Germinal center (tissue), 1 donor: Measurements from ENCODE around the gene CACHD1.
"Not testable (repeated sequence)": the region's sequence is repeated elsewhere in the genome, so short reads cannot be mapped to it uniquely, and the experiment has no call there.

Experiments
- DNase-seq: peaks from one replicate; pipeline ENCODE4 v3.0.0; 2012; ENCODE audit warnings: mixed read lengths, low spot score

The CACHD1 gene

DNA sequence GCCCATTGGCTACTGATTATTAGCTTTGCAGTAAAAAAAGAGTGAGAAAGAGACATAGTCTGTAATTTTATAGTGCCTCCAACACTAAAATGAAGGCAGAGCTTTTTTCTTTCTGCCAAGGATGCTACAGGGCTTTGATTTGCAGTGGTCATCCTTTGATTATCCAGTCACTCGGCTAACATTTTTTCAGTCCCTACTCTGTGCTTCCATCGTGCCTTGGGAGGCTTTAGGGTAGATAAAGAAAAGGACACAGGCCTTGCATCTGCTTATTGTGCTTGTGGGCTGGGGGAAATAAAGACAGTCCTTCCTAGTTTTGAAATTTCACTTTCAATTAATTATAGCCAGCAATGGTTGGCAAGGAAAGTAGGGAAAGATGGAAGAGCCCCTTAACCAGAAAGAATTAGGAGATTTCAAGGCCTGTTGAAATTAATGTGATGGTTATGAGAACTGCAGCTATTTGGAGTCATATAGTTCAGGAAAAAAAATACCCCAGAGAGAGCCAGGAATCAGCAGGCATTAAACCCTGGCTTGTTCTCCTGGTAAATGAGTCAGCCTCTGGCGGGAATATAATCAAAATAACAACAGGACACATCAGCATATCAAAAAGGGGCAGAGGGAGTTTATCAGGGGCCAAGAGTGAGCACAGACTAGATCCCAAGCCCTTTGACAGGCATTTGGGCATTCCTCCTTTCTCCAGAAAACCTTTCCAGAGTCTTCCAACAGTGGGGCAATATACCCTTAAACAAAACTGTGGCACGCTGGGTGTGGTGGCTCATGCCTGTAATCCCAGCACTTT, 27.4 kb downstream of the CACHD1 start:
- DNase-seq = no peak

DNA sequence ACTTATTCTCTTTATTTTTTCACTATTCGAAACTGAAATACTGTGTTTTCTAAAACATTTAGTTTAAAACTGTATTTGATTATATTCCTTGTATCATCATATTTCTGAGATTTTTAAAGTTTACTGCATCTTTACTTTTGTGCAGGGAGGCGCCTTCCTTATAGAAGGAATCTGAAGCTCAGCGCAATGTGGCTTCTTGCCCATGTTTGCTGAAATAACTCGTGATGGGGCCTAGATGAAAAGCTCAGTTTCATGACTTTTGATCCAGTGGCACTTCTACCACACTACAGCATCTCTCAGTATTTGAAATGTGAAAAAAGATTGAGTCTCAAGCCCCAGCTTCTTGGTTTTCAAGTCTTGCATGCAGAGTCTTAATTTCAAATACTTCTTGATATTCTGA, 28.4 kb downstream of the CACHD1 start:
- DNase-seq = no peak

DNA sequence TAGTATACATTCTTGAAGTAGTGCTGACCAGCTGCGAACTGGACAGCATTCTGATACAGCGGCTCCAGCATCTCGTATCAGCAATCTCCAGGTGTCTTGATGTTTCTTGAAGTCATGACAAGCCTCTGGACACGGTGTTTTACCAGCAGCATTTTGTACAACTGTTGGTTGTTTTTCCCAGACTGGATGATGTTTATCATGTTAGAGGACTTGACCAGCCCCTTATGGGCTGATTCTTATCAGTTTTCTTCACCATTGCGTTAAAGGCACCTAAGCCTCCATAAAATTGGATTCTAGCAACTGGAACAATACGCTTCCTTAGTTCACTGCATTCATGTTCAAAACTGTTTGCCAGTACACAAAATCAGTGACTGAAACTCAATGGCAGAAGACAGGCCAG, 29.1 kb downstream of the CACHD1 start:
- DNase-seq = no peak

- no peak for DNase-seq
Observed at GRCh38 chr1:64499966-64500365, 30.0 kb downstream of the CACHD1 start.

DNA sequence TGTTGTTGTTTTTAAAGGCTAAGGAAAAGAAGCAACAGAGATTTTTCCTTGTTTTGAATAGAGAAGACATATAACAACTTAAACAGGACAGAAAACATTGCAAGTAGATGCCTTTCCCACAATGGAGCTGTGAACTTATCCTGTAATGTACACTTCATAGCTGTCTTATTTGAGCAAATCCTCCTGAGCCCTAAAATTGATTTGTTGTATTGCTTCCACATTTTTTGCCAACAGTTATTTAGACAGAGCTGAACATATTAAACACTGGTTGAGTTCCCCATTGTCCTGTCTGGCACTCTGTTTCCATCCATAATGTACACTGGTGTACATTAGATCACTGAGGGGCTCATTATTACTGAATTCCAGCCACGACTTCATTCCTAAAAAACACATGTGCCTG, 32.2 kb downstream of the CACHD1 start:
- DNase-seq = no peak

GRCh38 chr1:64502931-64503330, 33.0 kb downstream of the CACHD1 start:
- no peak for DNase-seq

GRCh38 chr1:64505232-64505943, 35.5 kb downstream of the CACHD1 start:
- peak; percentile 29 for DNase-seq

GRCh38 chr1:64505944-64506655, 36.2 kb downstream of the CACHD1 start:
- no peak for DNase-seq

GRCh38 chr1:64508629-64509028, 38.7 kb downstream of the CACHD1 start:
- no peak for DNase-seq

GRCh38 chr1:64511044-64511443, 41.1 kb downstream of the CACHD1 start:
- DNase-seq = no peak

GRCh38 chr1:64512206-64512605, 42.3 kb downstream of the CACHD1 start:
- DNase-seq = not testable (repeated sequence)

GRCh38 chr1:64513545-64513944, 43.6 kb downstream of the CACHD1 start:
- no peak for DNase-seq

DNA sequence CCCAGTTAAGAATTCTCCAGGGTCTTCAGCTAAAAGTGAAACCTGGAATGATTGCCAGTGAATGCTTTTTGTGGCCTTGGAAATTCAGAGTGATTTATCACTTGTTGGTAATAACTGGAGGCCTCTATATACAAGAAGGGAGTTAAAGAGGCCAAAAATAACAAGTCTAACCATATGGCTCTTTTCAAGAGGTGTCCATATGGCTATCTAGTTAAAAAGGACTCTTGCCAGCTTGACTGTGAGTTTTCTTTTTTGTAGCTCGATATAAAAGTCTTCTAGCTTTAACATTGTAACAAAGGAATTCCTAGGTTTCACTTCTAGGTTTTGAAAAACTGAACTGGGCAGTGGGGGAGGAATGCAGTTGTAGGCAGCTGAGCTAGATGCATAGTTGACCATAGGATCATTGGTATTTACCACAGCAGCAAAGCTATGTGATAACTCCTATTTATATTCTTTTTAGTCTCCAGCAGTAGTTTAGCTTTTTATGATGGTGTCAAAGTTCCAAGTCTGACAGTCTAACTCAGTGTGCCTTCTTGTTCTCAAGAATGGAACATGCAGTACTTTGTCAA, 44.4 kb downstream of the CACHD1 start:
- DNase-seq = no peak

- no peak for DNase-seq
Observed at GRCh38 chr1:64515427-64515826, 45.5 kb downstream of the CACHD1 start.

- DNase-seq = no peak
Observed at GRCh38 chr1:64516301-64516700, 46.4 kb downstream of the CACHD1 start.

GRCh38 chr1:64516803-64517568, 47.1 kb downstream of the CACHD1 start:
- no peak for DNase-seq

DNA sequence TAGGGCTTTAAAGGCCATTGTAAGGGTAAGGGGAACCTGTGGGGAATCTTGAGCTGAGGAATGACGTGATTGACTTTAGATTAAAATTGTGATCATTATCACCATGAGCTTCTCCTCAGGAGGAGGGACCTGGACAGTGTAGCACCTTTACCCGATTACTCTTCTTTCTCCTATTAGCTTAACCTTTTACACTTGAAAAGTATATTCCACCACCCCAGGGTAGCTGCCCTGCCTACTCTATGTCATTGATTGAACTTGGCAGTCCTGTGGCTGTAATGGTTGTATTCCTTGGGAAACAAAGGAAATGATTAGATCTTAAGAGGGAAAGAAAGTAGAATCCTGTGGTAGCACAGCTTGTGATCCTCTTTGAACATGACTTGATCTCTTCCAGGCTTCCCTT, 47.7 kb downstream of the CACHD1 start:
- no peak for DNase-seq

DNA sequence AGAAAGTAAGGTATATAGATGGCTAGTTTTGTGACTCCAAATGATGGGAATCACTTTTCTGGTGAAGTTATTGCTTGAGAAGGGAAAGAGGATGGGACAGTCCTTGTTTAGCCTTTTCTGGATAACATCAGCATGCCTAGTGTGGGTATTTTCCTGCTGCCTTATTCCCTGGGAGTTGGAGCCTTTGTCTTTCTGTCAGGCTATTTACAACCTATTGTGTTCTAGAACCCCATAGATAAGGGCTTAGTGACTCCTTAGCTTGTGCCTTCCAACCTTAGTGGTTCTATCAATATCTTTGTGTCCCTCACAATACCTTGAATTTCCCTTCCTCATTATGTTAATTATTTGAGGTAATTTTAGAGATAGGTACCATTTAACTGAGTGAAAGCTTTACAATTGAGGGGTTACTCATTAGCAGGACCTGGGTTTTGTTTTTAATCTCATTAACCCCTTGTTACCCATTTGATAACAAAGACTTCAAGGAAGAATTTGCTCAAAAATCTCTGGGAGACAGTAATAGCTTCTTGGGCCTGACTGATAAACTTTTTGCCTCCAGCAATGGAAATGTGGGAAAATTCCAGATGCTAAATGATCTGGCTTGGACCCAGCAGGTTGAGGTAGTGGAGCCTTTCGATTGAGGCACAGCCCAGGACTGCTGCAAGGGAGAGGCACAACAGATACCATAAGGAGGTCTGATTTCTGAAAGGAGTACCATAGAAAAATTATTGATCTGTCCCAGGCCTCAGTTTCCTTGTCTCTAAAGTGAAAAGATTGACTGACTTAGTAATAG, 49.0 kb downstream of the CACHD1 start:
- no peak for DNase-seq

DNA sequence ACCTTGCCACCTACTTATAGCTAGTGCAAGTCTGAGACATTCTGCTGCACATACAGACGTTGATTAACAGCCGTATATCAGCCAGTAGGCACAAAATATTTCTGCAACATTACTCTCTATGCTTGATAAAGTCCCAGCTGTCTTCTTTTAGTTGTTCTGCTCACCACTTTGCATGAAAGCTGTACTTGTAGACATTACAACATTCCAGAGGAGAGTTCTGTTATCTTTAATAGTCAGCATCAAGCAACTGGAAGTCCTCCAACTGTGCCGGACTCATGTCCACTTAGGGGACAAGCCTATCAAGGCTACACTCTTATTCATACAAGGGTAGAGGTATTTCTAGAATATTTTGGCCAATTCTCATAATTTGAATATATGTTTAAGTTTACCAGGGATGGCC, 50.0 kb downstream of the CACHD1 start:
- no peak for DNase-seq

DNA sequence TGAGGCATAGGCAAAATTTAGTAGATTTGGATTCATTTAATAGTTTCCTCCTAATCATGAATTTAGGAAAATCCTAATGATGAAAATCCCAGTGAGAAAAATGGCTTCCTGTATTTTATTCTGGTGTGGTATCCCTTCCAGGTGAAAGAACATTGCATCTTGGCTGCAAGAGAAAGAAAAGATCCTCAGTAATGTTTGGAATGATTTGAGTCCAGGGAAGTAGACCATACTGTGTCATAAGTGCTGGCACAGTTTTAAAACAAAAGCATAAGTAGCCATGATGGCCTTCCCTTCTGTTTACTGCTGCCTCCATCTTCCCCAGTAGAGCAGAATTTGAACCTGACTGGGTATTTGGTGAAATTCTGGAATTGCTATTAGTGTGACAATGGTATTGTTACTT, 52.8 kb downstream of the CACHD1 start:
- DNase-seq = no peak
